ENCODE data around the gene STYXL2.

- TF ChIP-seq POLR2A (IDR thresholded peaks at IDR 0.05) (no peak), CTCF (IDR thresholded peaks at IDR 0.05) (no peak)
Measured at GRCh38 chr1:167126811-167127210, 32.9 kb downstream of the STYXL2 start.
